ENCODE data around the gene GPT2. TPM values are rescaled to one million over a fixed set of nuclear protein-coding genes. Genes with fewer than 3 reads are reported as not detected.

The GPT2 gene
- total RNA-seq, 1 experiment from 2014 or later, result 68.8 TPM

DNA sequence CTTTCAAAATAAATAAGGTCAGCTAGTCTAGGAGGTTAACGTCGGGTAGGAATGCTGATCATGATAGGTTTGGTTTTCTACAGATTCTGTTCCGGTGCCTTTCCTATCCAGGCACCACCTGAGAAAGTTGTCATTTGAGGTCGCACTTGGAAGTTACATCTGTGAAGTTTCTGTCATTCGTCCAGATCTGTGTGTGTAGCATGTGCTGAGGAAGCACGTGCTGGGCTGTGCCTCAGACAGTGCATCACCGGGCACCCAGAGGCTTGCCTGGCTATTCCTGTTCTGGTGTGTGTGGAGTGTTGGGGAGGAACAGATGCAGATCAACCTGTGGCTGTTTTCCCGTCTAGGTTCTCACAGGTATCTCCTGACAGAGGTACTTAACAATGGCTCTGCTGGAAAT is 46.7 kb downstream of the GPT2 start:
- no peak overlapping the region for H3K14ac ChIP-seq (ENCODE audit: insufficient read depth, low read length)
- H2BK12ac ChIP-seq (ENCODE audit: insufficient read length, low read depth, low read length), result no peak overlapping the region
- no peak overlapping the region for H2AK5ac ChIP-seq (ENCODE audit: insufficient read length, low read length)
- H4K20me1 ChIP-seq (ENCODE audit: control insufficient read depth, insufficient read depth, insufficient read length), result no peaks in the 10 kb centered on the region
- Mint-ChIP-seq H3K36me3 (ENCODE audit: insufficient read depth in 1 of 3, low read depth in 3 of 3) (peaks cover 30 to 48% (median 34%) of the 10 kb centered on the region in 3 experiments), H3K9me3 (peaks cover 3 to 4% of the 10 kb centered on the region in 2 experiments; a peak in 2 of 5 replicates), H3K4me3 (no peak overlapping the region), H3K27me3 (ENCODE audit: low read depth) (peaks cover 1% of the 10 kb centered on the region; the same call in 1 of the 2 replicates), H3K27ac (no peak overlapping the region), H3K4me1 (peaks cover 5 to 12% of the 10 kb centered on the region in 2 experiments)
- H3K27me3 ChIP-seq (ENCODE audit: insufficient read depth, low read length), result no peaks in the 10 kb centered on the region
- no peak overlapping the region for H2BK15ac ChIP-seq (ENCODE audit: low read depth, low read length)
- no peak overlapping the region for H3K4me2 ChIP-seq (ENCODE audit: insufficient read depth, insufficient read length, low read length)
- no peak overlapping the region for H4K91ac ChIP-seq (ENCODE audit: insufficient read length, low read depth, low read length)
- DNase-seq, result no peak
- H3K56ac ChIP-seq (ENCODE audit: insufficient read length, low read depth, low read length), result no peak overlapping the region
- H2BK5ac ChIP-seq (ENCODE audit: insufficient read length, low read length), result peak overlapping the region; percentile 55
- H3K27ac ChIP-seq (ENCODE audit: insufficient read length, low read depth, low read length), result no peak overlapping the region
- H3K9ac ChIP-seq (ENCODE audit: extremely low read depth, insufficient read length, low read length), result no peak overlapping the region
- H3K79me2 ChIP-seq (ENCODE audit: insufficient read depth, low read length), result no peaks in the 10 kb centered on the region
- no peaks in the 10 kb centered on the region for H3K4me1 ChIP-seq (ENCODE audit: insufficient read depth, low read length)
- no peak overlapping the region for H3T11ph ChIP-seq (ENCODE audit: low read length)
- H3K23ac ChIP-seq (ENCODE audit: insufficient read length, low read depth, low read length), result no peak overlapping the region
- WGBS (ENCODE audit: extremely low coverage, insufficient read length, low lambda C conversion rate), result no CpG with 5 or more reads among the region's 8 CpGs
- H3K23me2 ChIP-seq (ENCODE audit: insufficient read length, low read depth, low read length, poor library complexity, severe bottlenecking), result no peaks in the 10 kb centered on the region
- no peak overlapping the region for H2BK120ac ChIP-seq (ENCODE audit: low read depth, low read length, poor library complexity, severe bottlenecking)
- no peak overlapping the region for H2AFZ ChIP-seq (ENCODE audit: low read length)
- H4K5ac ChIP-seq (ENCODE audit: insufficient read length, low read depth, low read length), result no peak overlapping the region
- no peak overlapping the region for H2BK20ac ChIP-seq (ENCODE audit: low read depth, low read length, poor library complexity, severe bottlenecking)
- H4K8ac ChIP-seq (replicated peaks; ENCODE audit: insufficient read length, low read depth, low read length), result no peak overlapping the region
- TF ChIP-seq, protein P1, sequence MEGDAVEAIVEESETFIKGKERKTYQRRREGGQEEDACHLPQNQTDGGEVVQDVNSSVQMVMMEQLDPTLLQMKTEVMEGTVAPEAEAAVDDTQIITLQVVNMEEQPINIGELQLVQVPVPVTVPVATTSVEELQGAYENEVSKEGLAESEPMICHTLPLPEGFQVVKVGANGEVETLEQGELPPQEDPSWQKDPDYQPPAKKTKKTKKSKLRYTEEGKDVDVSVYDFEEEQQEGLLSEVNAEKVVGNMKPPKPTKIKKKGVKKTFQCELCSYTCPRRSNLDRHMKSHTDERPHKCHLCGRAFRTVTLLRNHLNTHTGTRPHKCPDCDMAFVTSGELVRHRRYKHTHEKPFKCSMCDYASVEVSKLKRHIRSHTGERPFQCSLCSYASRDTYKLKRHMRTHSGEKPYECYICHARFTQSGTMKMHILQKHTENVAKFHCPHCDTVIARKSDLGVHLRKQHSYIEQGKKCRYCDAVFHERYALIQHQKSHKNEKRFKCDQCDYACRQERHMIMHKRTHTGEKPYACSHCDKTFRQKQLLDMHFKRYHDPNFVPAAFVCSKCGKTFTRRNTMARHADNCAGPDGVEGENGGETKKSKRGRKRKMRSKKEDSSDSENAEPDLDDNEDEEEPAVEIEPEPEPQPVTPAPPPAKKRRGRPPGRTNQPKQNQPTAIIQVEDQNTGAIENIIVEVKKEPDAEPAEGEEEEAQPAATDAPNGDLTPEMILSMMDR (conservative IDR thresholded peaks at IDR 0.05), result no peak
- no peaks in the 10 kb centered on the region for H3K9me3 ChIP-seq (ENCODE audit: control insufficient read depth, low read depth, low read length)
- no peak overlapping the region for H3K18ac ChIP-seq (ENCODE audit: insufficient read length, low read depth, low read length)
- H3K4ac ChIP-seq (ENCODE audit: low read depth, low read length), result no peak overlapping the region
- no peaks in the 10 kb centered on the region for H3K79me1 ChIP-seq (ENCODE audit: insufficient read depth, low read depth, low read length, poor library complexity, severe bottlenecking)
